ENCODE data around the gene FREM3.
A peak's percentile ranks its signal among the peaks of the same experiment; 100 is the strongest.

The FREM3 gene

DNA sequence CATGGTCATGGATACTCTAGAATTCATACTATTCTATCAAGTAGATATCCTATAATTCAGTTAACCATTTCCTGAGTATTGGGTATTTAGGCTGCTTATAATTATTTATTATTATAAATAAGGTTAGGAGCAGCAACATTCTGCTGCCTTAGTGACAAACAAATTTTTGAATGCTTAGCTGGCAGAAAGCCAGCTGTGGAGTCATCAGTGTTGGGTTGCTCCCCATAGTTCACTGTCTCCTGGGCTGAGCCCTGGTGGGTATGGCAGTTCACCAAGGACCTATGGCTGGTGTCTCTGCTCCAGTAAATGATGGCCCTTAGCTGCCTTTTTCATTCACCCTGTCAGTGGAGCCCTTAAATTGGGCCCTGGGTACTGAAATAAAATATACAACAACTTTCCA, 125.1 kb downstream of the FREM3 start:
- Histone ChIP-seq H3K4me3 (ENCODE audit: low read length) (no peak overlapping the region), H3K4ac (ENCODE audit: low read depth, low read length) (no peak overlapping the region), H3K27me3 (ENCODE audit: insufficient read depth, low read length, poor library complexity) (no peaks in the 10 kb centered on the region), H3K79me1 (ENCODE audit: low read length) (no peaks in the 10 kb centered on the region), H3K9ac (ENCODE audit: low read length) (no peak overlapping the region), H2BK120ac (ENCODE audit: low read depth, low read length) (no peak overlapping the region), H2BK5ac (ENCODE audit: low read length) (no peak overlapping the region), H2AK5ac (ENCODE audit: low read length) (no peak overlapping the region), H3K23ac (ENCODE audit: low read length) (no peak overlapping the region), H3K36me3 (ENCODE audit: control insufficient read depth, insufficient read depth, low read length) (no peaks in the 10 kb centered on the region), H3K27ac (ENCODE audit: low read depth, low read length) (no peak overlapping the region), H2BK15ac (replicated peaks; ENCODE audit: low read depth) (no peak overlapping the region), H3K56ac (ENCODE audit: low read length) (no peak overlapping the region), H3K4me1 (ENCODE audit: control insufficient read depth, low read depth, low read length) (no peaks in the 10 kb centered on the region), H4K5ac (ENCODE audit: low read length) (no peak overlapping the region), H3K79me2 (ENCODE audit: control insufficient read depth, insufficient read depth, low read length) (no peaks in the 10 kb centered on the region), H3K18ac (ENCODE audit: low read length) (no peak overlapping the region), H3K4me2 (ENCODE audit: low read length) (no peak overlapping the region), H4K8ac (ENCODE audit: low read depth, low read length) (no peak overlapping the region)
- DNase-seq = no peak

DNA sequence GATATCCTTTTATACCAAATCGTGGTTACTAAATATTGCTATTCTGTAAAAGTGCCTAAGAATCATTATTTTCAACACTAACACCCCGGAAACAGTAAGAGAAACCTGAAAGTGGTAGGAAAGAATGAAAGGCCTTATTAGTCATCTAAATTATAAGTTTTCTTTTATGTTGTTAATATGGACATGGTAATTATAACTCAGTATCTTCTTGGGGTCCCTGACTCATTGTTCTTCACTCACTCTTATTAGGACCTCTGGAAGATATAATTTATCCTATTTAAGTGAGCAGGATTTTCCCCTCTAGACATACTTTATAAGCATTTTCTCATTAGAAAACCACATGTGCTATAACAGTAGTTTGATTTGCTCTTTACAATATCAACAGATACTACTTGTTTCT, 136.0 kb downstream of the FREM3 start:
- no peak overlapping the region for H3K27ac ChIP-seq (ENCODE audit: low read depth, low read length)
- H4K5ac ChIP-seq (ENCODE audit: low read length) = no peak overlapping the region
- no peak overlapping the region for H2BK120ac ChIP-seq (ENCODE audit: low read depth, low read length)
- H3K27me3 ChIP-seq (ENCODE audit: insufficient read depth, low read length, poor library complexity) = no peaks in the 10 kb centered on the region
- no peak overlapping the region for H3K4ac ChIP-seq (ENCODE audit: low read depth, low read length)
- H2AK5ac ChIP-seq (ENCODE audit: low read length) = no peak overlapping the region
- H3K56ac ChIP-seq (ENCODE audit: low read length) = no peak overlapping the region
- H3K4me2 ChIP-seq (ENCODE audit: low read length) = no peak overlapping the region
- no peak overlapping the region for H3K18ac ChIP-seq (ENCODE audit: low read length)
- no peaks in the 10 kb centered on the region for H3K79me1 ChIP-seq (ENCODE audit: low read length)
- DNase-seq = no peak
- H2BK5ac ChIP-seq (ENCODE audit: low read length) = no peak overlapping the region
- no CpG with 5 or more reads among the region's 2 CpGs for WGBS (ENCODE audit: extremely low coverage, insufficient coverage, low lambda C conversion rate)
- no peaks in the 10 kb centered on the region for H3K36me3 ChIP-seq (ENCODE audit: control insufficient read depth, insufficient read depth, low read length)
- H4K8ac ChIP-seq (ENCODE audit: low read depth, low read length) = no peak overlapping the region
- no peak overlapping the region for H3K9ac ChIP-seq (ENCODE audit: low read length)
- H2BK15ac ChIP-seq (replicated peaks; ENCODE audit: low read depth) = no peak overlapping the region
- H3K23ac ChIP-seq (ENCODE audit: low read length) = no peak overlapping the region
- no peaks in the 10 kb centered on the region for H3K4me1 ChIP-seq (ENCODE audit: control insufficient read depth, low read depth, low read length)
- no peaks in the 10 kb centered on the region for H3K79me2 ChIP-seq (ENCODE audit: control insufficient read depth, insufficient read depth, low read length)
- H3K4me3 ChIP-seq (ENCODE audit: low read length) = no peak overlapping the region

DNA sequence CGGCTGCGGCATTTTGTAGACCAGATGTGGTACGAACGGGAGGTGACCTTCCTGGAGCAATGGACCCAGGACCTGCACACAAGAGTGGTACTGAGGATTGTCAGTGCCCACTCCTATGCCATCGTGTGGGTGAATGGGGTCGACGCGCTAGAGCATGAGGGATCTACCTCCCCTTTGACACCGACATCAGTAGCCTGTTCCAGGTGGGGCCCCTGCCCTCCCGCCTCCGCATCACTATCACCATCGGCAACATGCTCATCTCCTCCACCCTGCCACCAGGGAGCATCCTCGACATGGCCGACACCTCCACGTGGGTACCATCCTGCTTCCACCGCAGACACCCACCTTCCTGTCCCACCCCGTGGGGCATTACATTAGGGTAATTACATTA, 140.7 kb downstream of the FREM3 start:
- H3K36me3 ChIP-seq (ENCODE audit: control insufficient read depth, insufficient read depth, low read length) = no peaks in the 10 kb centered on the region
- H3K79me1 ChIP-seq (ENCODE audit: low read length) = no peaks in the 10 kb centered on the region
- no peak overlapping the region for H2AK5ac ChIP-seq (ENCODE audit: low read length)
- H2BK5ac ChIP-seq (ENCODE audit: low read length) = no peak overlapping the region
- H3K4me2 ChIP-seq (ENCODE audit: low read length) = no peak overlapping the region
- no peaks in the 10 kb centered on the region for H3K79me2 ChIP-seq (ENCODE audit: control insufficient read depth, insufficient read depth, low read length)
- H2BK15ac ChIP-seq (replicated peaks; ENCODE audit: low read depth) = no peak overlapping the region
- H4K5ac ChIP-seq (ENCODE audit: low read length) = no peak overlapping the region
- no peak overlapping the region for H3K23ac ChIP-seq (ENCODE audit: low read length)
- WGBS (ENCODE audit: extremely low coverage, insufficient coverage, low lambda C conversion rate) = no CpG with 5 or more reads among the region's 17 CpGs
- H3K27me3 ChIP-seq (ENCODE audit: insufficient read depth, low read length, poor library complexity) = no peaks in the 10 kb centered on the region
- no peak overlapping the region for H3K4me3 ChIP-seq (ENCODE audit: low read length)
- no peak overlapping the region for H2BK120ac ChIP-seq (ENCODE audit: low read depth, low read length)
- no peak overlapping the region for H3K27ac ChIP-seq (ENCODE audit: low read depth, low read length)
- no peak overlapping the region for H3K56ac ChIP-seq (ENCODE audit: low read length)
- H3K4me1 ChIP-seq (ENCODE audit: control insufficient read depth, low read depth, low read length) = no peaks in the 10 kb centered on the region
- no peak for DNase-seq
- no peak overlapping the region for H4K8ac ChIP-seq (ENCODE audit: low read depth, low read length)
- no peak overlapping the region for H3K9ac ChIP-seq (ENCODE audit: low read length)
- H3K4ac ChIP-seq (ENCODE audit: low read depth, low read length) = no peak overlapping the region
- no peak overlapping the region for H3K18ac ChIP-seq (ENCODE audit: low read length)

DNA sequence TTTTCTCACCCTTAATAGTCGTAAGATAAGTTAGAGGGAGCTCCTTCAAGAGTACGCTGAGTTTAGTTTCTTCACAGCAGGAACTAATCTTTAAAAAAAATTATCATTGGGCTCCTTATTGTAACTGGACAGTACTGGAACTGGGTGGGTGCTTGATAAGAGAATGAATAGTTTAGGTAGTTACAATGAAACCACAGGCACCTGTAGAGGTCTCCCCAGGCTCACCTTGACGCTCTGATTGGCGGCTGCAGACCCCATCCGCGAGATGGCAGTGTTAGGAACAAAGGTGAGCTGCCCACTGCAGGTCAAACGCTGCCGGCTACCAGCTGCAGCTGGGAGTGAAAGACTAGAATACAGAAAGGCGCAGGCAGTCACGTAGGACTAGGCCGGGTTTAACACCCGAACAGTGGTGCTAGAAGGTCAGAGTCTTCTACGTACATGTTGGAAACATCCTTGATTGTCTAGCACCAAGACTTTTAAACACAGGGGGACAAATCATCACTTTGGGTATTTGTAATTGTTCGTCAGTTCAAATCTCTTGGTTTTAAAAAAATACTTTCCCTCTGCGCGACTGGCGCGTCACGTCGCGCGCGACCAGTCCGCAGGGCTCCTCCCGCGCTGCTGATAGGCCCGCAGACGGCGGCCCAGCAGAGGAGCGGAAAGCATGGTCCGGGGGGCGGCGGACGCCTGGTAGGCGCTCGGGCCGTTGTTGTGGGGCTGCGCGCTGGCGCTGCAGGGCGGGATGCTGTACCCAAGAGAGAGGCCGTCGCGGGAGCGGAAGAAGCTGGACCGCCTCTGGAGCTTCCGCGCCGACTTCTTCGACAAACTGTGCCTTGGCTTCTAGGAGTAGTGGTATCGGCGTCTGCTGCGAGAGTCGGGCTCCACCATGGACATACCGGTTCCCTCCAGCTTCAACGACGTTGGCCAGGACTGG, 141.4 kb downstream of the FREM3 start:
- no peak overlapping the region for H2BK120ac ChIP-seq (ENCODE audit: low read depth, low read length)
- no peaks in the 10 kb centered on the region for H3K4me1 ChIP-seq (ENCODE audit: control insufficient read depth, low read depth, low read length)
- H4K5ac ChIP-seq (ENCODE audit: low read length) = no peak overlapping the region
- H3K9ac ChIP-seq (ENCODE audit: low read length) = no peak overlapping the region
- no peak overlapping the region for H3K56ac ChIP-seq (ENCODE audit: low read length)
- H3K79me2 ChIP-seq (ENCODE audit: control insufficient read depth, insufficient read depth, low read length) = no peaks in the 10 kb centered on the region
- H3K4me2 ChIP-seq (ENCODE audit: low read length) = no peak overlapping the region
- no peak overlapping the region for H2AK5ac ChIP-seq (ENCODE audit: low read length)
- peak; percentile 89 for DNase-seq
- no peaks in the 10 kb centered on the region for H3K36me3 ChIP-seq (ENCODE audit: control insufficient read depth, insufficient read depth, low read length)
- H2BK5ac ChIP-seq (ENCODE audit: low read length) = no peak overlapping the region
- H4K8ac ChIP-seq (ENCODE audit: low read depth, low read length) = no peak overlapping the region
- no peak overlapping the region for H2BK15ac ChIP-seq (replicated peaks; ENCODE audit: low read depth)
- H3K27me3 ChIP-seq (ENCODE audit: insufficient read depth, low read length, poor library complexity) = no peaks in the 10 kb centered on the region
- no peak overlapping the region for H3K23ac ChIP-seq (ENCODE audit: low read length)
- no peak overlapping the region for H3K4ac ChIP-seq (ENCODE audit: low read depth, low read length)
- H3K4me3 ChIP-seq (ENCODE audit: low read length) = no peak overlapping the region
- H3K27ac ChIP-seq (ENCODE audit: low read depth, low read length) = no peak overlapping the region
- no CpG with 5 or more reads among the region's 57 CpGs for WGBS (ENCODE audit: extremely low coverage, insufficient coverage, low lambda C conversion rate)
- H3K18ac ChIP-seq (ENCODE audit: low read length) = no peak overlapping the region
- no peaks in the 10 kb centered on the region for H3K79me1 ChIP-seq (ENCODE audit: low read length)

DNA sequence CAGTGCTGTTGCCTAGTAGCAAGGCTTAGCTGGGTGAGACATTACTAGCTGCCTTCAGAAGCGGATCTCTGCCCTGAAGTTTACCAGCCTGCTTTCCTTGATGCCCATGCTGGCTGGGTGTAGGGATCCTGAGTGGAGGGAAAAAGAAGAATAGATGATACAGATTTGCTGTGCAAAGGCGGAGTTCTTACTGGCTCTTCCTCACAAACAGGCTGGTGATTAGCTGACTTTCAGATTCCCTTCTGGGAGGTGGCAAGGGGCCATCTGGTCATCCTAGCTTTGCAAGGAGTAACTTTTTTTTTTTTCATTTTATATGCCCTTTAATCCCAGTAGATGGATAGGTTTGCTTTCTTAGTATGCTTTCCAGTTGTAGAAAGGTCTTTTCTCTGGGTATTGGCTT, 142.2 kb downstream of the FREM3 start:
- Histone ChIP-seq H3K4me2 (ENCODE audit: low read length) (no peak overlapping the region), H3K9ac (ENCODE audit: low read length) (no peak overlapping the region), H2AK5ac (ENCODE audit: low read length) (no peak overlapping the region), H3K23ac (ENCODE audit: low read length) (no peak overlapping the region), H3K79me1 (ENCODE audit: low read length) (no peaks in the 10 kb centered on the region), H3K27ac (ENCODE audit: low read depth, low read length) (no peak overlapping the region), H3K4ac (ENCODE audit: low read depth, low read length) (no peak overlapping the region), H3K18ac (ENCODE audit: low read length) (no peak overlapping the region), H4K5ac (ENCODE audit: low read length) (no peak overlapping the region), H2BK5ac (ENCODE audit: low read length) (no peak overlapping the region), H3K4me1 (ENCODE audit: control insufficient read depth, low read depth, low read length) (no peaks in the 10 kb centered on the region), H3K36me3 (ENCODE audit: control insufficient read depth, insufficient read depth, low read length) (no peaks in the 10 kb centered on the region), H2BK15ac (replicated peaks; ENCODE audit: low read depth) (no peak overlapping the region), H4K8ac (ENCODE audit: low read depth, low read length) (no peak overlapping the region), H3K79me2 (ENCODE audit: control insufficient read depth, insufficient read depth, low read length) (no peaks in the 10 kb centered on the region), H3K4me3 (ENCODE audit: low read length) (no peak overlapping the region), H2BK120ac (ENCODE audit: low read depth, low read length) (no peak overlapping the region), H3K56ac (ENCODE audit: low read length) (no peak overlapping the region), H3K27me3 (ENCODE audit: insufficient read depth, low read length, poor library complexity) (no peaks in the 10 kb centered on the region)
- WGBS (ENCODE audit: extremely low coverage, insufficient coverage, low lambda C conversion rate) = no CpG with 5 or more reads among the region's 2 CpGs
- peak; percentile 32 for DNase-seq

DNA sequence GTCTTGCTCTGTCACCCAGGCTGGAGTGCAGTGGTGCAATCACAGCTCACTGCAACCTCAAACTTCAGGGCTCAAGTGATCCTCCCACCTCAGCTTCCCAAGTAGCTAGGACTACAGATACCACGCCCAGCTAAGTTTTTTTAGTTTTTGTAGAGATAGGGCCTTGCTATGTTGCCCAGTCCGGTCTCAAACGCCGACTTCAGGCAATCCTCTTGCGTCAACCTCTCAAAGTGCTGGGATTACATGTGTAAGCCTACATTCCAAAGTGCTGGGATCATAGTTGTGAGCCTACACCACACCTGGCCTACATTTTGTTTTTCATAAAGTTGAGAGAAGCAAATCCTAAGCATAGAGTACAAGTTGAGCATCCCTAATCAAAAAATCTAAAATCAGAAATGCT, 144.8 kb downstream of the FREM3 start:
- Histone ChIP-seq H4K5ac (ENCODE audit: low read length) (no peak overlapping the region), H3K18ac (ENCODE audit: low read length) (no peak overlapping the region), H3K36me3 (ENCODE audit: control insufficient read depth, insufficient read depth, low read length) (no peaks in the 10 kb centered on the region), H3K4me1 (ENCODE audit: control insufficient read depth, low read depth, low read length) (no peaks in the 10 kb centered on the region), H3K4me2 (ENCODE audit: low read length) (no peak overlapping the region), H3K23ac (ENCODE audit: low read length) (no peak overlapping the region), H2BK15ac (replicated peaks; ENCODE audit: low read depth) (no peak overlapping the region), H3K27ac (ENCODE audit: low read depth, low read length) (no peak overlapping the region), H4K8ac (ENCODE audit: low read depth, low read length) (no peak overlapping the region), H3K27me3 (ENCODE audit: insufficient read depth, low read length, poor library complexity) (no peaks in the 10 kb centered on the region), H2AK5ac (ENCODE audit: low read length) (no peak overlapping the region), H3K79me1 (ENCODE audit: low read length) (no peaks in the 10 kb centered on the region), H2BK120ac (ENCODE audit: low read depth, low read length) (no peak overlapping the region), H3K4me3 (ENCODE audit: low read length) (no peak overlapping the region), H3K9ac (ENCODE audit: low read length) (no peak overlapping the region), H3K56ac (ENCODE audit: low read length) (no peak overlapping the region), H3K4ac (ENCODE audit: low read depth, low read length) (no peak overlapping the region), H2BK5ac (ENCODE audit: low read length) (no peak overlapping the region), H3K79me2 (ENCODE audit: control insufficient read depth, insufficient read depth, low read length) (no peaks in the 10 kb centered on the region)
- peak; percentile 59 for DNase-seq
- WGBS (ENCODE audit: extremely low coverage, insufficient coverage, low lambda C conversion rate) = no CpG with 5 or more reads among the region's 5 CpGs
